Brain microvascular endothelial cell (primary cell): ENCODE measurements around the gene LRRN4.

Experiments used
- DNase-seq: peaks from one replicate; pipeline ENCODE4 v3.0.0-alpha.2; 2020
- H3K27ac ChIP-seq: fragments of 250-450 bp; sonication (Bioruptor Pico); 2 replicates; pipeline ENCODE4 v1.5.1; 2020; ENCODE audit warnings: mild to moderate bottlenecking, moderate library complexity
- H3K27me3 ChIP-seq: fragments of 250-450 bp; sonication (Bioruptor Pico); replicated peaks from 2 replicates; pipeline ENCODE4 v1.5.1; 2020; ENCODE audit warnings: mild to moderate bottlenecking
- H3K36me3 ChIP-seq: fragments of 250-450 bp; sonication (Bioruptor Pico); replicated peaks from 2 replicates; pipeline ENCODE4 v1.5.1; 2020; ENCODE audit warnings: mild to moderate bottlenecking
- H3K4me3 ChIP-seq: 2 replicates; pipeline ENCODE4 v1.5.1; 2011; ENCODE audit warnings: low read depth, mild to moderate bottlenecking, control low read depth, low read length, moderate library complexity
- in situ Hi-C: cut with HindIII; loops from 2 replicates; pipeline ENCODE4 v1.10.0; 2017; ENCODE audit warnings: low sequenced_read_pairs, low pct_ligation_motif_present
- TF ChIP-seq, protein P1 (sequence below): IDR thresholded peaks from 2 replicates; pipeline ENCODE4 v1.5.1; 2011; ENCODE audit warnings: low read depth, mild to moderate bottlenecking, moderate library complexity, low read length, control low read depth, inconsistent platforms; ENCODE audit errors: missing control alignments

LRRN4 gene

DNA sequence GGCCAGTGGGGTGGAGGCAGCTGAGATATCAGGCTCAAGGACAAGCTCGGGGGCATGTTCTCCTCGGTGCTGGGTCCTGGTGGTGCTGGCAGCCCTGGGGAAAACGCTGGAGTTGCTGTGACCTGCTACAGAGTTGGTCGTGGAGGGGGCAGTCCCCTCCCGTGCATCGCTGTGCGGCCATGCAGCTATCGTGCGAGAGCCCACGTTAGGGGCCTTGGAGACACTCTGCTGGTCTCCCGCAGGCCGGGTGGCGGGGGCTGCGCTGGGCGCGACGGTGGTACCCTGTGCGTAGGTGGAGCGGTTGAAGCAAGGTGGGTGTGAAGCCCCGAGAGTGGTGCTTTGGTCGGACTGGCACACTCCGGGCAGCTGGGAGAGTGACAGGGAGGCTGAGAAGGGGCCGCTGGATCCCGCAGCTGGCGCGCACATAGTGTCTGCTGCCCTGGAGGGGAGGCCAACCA lies 12.0 kb downstream of the LRRN4 start:
- in situ Hi-C loops: no loop called here
- Histone ChIP-seq H3K27ac (no peak overlapping the region), H3K4me3 (no peak overlapping the region), H3K36me3 (peaks cover 25% of the 10 kb centered on the region), H3K27me3 (no peaks in the 10 kb centered on the region)
- no peak for DNase-seq
- TF ChIP-seq, protein P1, sequence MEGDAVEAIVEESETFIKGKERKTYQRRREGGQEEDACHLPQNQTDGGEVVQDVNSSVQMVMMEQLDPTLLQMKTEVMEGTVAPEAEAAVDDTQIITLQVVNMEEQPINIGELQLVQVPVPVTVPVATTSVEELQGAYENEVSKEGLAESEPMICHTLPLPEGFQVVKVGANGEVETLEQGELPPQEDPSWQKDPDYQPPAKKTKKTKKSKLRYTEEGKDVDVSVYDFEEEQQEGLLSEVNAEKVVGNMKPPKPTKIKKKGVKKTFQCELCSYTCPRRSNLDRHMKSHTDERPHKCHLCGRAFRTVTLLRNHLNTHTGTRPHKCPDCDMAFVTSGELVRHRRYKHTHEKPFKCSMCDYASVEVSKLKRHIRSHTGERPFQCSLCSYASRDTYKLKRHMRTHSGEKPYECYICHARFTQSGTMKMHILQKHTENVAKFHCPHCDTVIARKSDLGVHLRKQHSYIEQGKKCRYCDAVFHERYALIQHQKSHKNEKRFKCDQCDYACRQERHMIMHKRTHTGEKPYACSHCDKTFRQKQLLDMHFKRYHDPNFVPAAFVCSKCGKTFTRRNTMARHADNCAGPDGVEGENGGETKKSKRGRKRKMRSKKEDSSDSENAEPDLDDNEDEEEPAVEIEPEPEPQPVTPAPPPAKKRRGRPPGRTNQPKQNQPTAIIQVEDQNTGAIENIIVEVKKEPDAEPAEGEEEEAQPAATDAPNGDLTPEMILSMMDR: no peak

- no peak for DNase-seq
- in situ Hi-C loops: no loop called here
- Histone ChIP-seq H3K36me3 (peaks cover 29% of the 10 kb centered on the region), H3K27me3 (no peaks in the 10 kb centered on the region), H3K27ac (no peak overlapping the region), H3K4me3 (no peak overlapping the region)
- TF ChIP-seq, protein P1: no peak
Observed at GRCh38 chr20:6040958-6041807, 12.7 kb downstream of the LRRN4 start.

DNA sequence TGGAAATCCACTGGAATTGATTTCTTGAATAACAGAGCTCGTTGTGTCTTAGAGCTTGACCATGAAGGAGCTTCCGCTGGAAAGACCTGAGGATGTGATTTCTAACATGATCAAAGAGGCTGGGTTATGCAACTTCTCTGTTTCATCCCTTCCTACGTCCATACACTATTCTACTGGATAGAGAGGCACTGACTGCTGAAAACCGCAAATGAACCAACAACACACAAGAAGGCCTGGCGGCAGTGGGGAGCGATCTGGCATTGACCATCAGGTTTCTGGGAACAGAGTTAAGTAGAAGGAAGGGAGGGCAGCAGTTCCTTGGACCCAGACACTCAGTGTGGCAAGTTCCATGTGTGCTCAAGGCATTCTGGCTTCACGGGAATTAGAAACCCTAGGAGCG lies 13.3 kb downstream of the LRRN4 start:
- no peak for DNase-seq
- in situ Hi-C loops: no loop called here
- peaks cover 32% of the 10 kb centered on the region for H3K36me3 ChIP-seq

GRCh38 chr20:6039766-6040165 lies 14.1 kb downstream of the LRRN4 start:
- Histone ChIP-seq H3K27me3 (no peaks in the 10 kb centered on the region), H3K36me3 (peaks cover 33% of the 10 kb centered on the region), H3K4me3 (no peak overlapping the region), H3K27ac (no peak overlapping the region)
- in situ Hi-C loops: no loop called here
- TF ChIP-seq, protein P1: no peak
- DNase-seq: no peak

More for the DNA sequence above, 13.3 kb downstream of the LRRN4 start:
- TF ChIP-seq, protein P1: no peak
- no peaks in the 10 kb centered on the region for H3K27me3 ChIP-seq
- H3K4me3 ChIP-seq: no peak overlapping the region
- no peak overlapping the region for H3K27ac ChIP-seq

- TF ChIP-seq, protein P1: no peak
- no peak overlapping the region for H3K4me3 ChIP-seq
- peaks cover 40% of the 10 kb centered on the region for H3K36me3 ChIP-seq
- in situ Hi-C loops: no loop called here
- DNase-seq: no peak
- H3K27me3 ChIP-seq: no peaks in the 10 kb centered on the region
- no peak overlapping the region for H3K27ac ChIP-seq
Observed at GRCh38 chr20:6038256-6038655, 15.6 kb downstream of the LRRN4 start.
